ENCODE data around the gene ZNF451.

The ZNF451 gene

GRCh38 chr6:57147955-57148858 is 58.2 kb downstream of the ZNF451 start:
- CTCF ChIA-PET: no interaction called here
- DNase-seq (ENCODE audit: extremely low spot score): no peak
- TF ChIP-seq L3MBTL2 (conservative IDR thresholded peaks at IDR 0.05) (no peak), ELF4 (IDR thresholded peaks at IDR 0.05) (no peak), CTBP1 (IDR thresholded peaks at IDR 0.05; ENCODE audit: borderline replicate concordance) (no peak), FOXA1 (IDR thresholded peaks at IDR 0.05) (no peak), PKNOX1 (IDR thresholded peaks at IDR 0.05) (no peak), NFRKB (IDR thresholded peaks at IDR 0.05) (no peak), ARNT (IDR thresholded peaks at IDR 0.05) (no peak), FOXM1 (IDR thresholded peaks at IDR 0.05; ENCODE audit: borderline replicate concordance) (no peak), SUZ12 (IDR thresholded peaks at IDR 0.05) (no peak), HDGF (IDR thresholded peaks at IDR 0.05; ENCODE audit: borderline replicate concordance) (no peak), LEF1 (IDR thresholded peaks at IDR 0.05; ENCODE audit: borderline replicate concordance) (no peak), TARDBP (IDR thresholded peaks at IDR 0.05) (no peak), SP1 (IDR thresholded peaks at IDR 0.05) (no peak), ZNF384 (IDR thresholded peaks at IDR 0.05) (no peak)
- POLR2A ChIA-PET: no interaction called here

GRCh38 chr6:57158658-57159057 is 68.7 kb downstream of the ZNF451 start:
- CTCF ChIA-PET: interaction anchor here (0.6 kb wide), 2 partner anchors 103 to 869 kb away, joined by 3 to 5 read pairs; no protein-coding TSS in a partner anchor
- no peak for TF ChIP-seq HDGF (IDR thresholded peaks at IDR 0.05; ENCODE audit: borderline replicate concordance)
- TF ChIP-seq BHLHE40 (IDR thresholded peaks at IDR 0.05; ENCODE audit: borderline replicate concordance): no peak
- no peak for TF ChIP-seq ARNT (IDR thresholded peaks at IDR 0.05)
- TF ChIP-seq CTBP1 (IDR thresholded peaks at IDR 0.05; ENCODE audit: borderline replicate concordance): no peak
- TF ChIP-seq SUZ12 (IDR thresholded peaks at IDR 0.05): no peak
- TF ChIP-seq L3MBTL2 (conservative IDR thresholded peaks at IDR 0.05): no peak
- no peak for TF ChIP-seq LEF1 (IDR thresholded peaks at IDR 0.05; ENCODE audit: borderline replicate concordance)
- no peak for TF ChIP-seq FOXA1 (IDR thresholded peaks at IDR 0.05)
- no peak for TF ChIP-seq ELF4 (IDR thresholded peaks at IDR 0.05)
- no peak for DNase-seq (ENCODE audit: extremely low spot score)
- POLR2A ChIA-PET: no interaction called here

- POLR2A ChIA-PET: no interaction called here
- CTCF ChIA-PET: interaction anchor here (0.6 kb wide), 2 partner anchors 103 to 870 kb away, joined by 3 to 5 read pairs; no protein-coding TSS in a partner anchor
- DNase-seq (ENCODE audit: extremely low spot score): no peak
- TF ChIP-seq CTBP1 (IDR thresholded peaks at IDR 0.05; ENCODE audit: borderline replicate concordance): no peak
- TF ChIP-seq SP1 (IDR thresholded peaks at IDR 0.05): no peak
- no peak for TF ChIP-seq FOXM1 (IDR thresholded peaks at IDR 0.05; ENCODE audit: borderline replicate concordance)
- TF ChIP-seq ELF4 (IDR thresholded peaks at IDR 0.05): no peak
- TF ChIP-seq FOXK2 (IDR thresholded peaks at IDR 0.05): no peak
- TF ChIP-seq FOXA1 (IDR thresholded peaks at IDR 0.05): no peak
- TF ChIP-seq ZNF384 (IDR thresholded peaks at IDR 0.05): no peak
- no peak for TF ChIP-seq NFRKB (IDR thresholded peaks at IDR 0.05)
- no peak for TF ChIP-seq SUZ12 (IDR thresholded peaks at IDR 0.05)
- TF ChIP-seq L3MBTL2 (conservative IDR thresholded peaks at IDR 0.05): no peak
- no peak for TF ChIP-seq BHLHE40 (IDR thresholded peaks at IDR 0.05; ENCODE audit: borderline replicate concordance)
- TF ChIP-seq TARDBP (IDR thresholded peaks at IDR 0.05): no peak
- TF ChIP-seq HDGF (IDR thresholded peaks at IDR 0.05; ENCODE audit: borderline replicate concordance): no peak
- no peak for TF ChIP-seq LEF1 (IDR thresholded peaks at IDR 0.05; ENCODE audit: borderline replicate concordance)
- TF ChIP-seq PKNOX1 (IDR thresholded peaks at IDR 0.05): no peak
- no peak for TF ChIP-seq ARNT (IDR thresholded peaks at IDR 0.05)
Measured at GRCh38 chr6:57159127-57159526, 69.1 kb downstream of the ZNF451 start.

GRCh38 chr6:57162028-57162427 is 72.0 kb downstream of the ZNF451 start:
- no peak for DNase-seq (ENCODE audit: extremely low spot score)
- no peak for TF ChIP-seq L3MBTL2 (conservative IDR thresholded peaks at IDR 0.05)
- TF ChIP-seq ELF4 (IDR thresholded peaks at IDR 0.05): no peak
- POLR2A ChIA-PET: no interaction called here
- CTCF ChIA-PET: no interaction called here

- no peak for DNase-seq (ENCODE audit: extremely low spot score)
- CTCF ChIA-PET: no interaction called here
- POLR2A ChIA-PET: no interaction called here
- TF ChIP-seq NFRKB (IDR thresholded peaks at IDR 0.05) (no peak), FOXA1 (IDR thresholded peaks at IDR 0.05) (no peak), BHLHE40 (IDR thresholded peaks at IDR 0.05; ENCODE audit: borderline replicate concordance) (no peak)
Measured at GRCh38 chr6:57162516-57162915, 72.5 kb downstream of the ZNF451 start.

GRCh38 chr6:57163956-57164355 is 74.0 kb downstream of the ZNF451 start:
- ChIA-PET POLR2A (no interaction called here), CTCF (no interaction called here)
- no peak for TF ChIP-seq ELF4 (IDR thresholded peaks at IDR 0.05)
- no peak for TF ChIP-seq ARNT (IDR thresholded peaks at IDR 0.05)
- TF ChIP-seq FOXA1 (IDR thresholded peaks at IDR 0.05): no peak
- TF ChIP-seq PKNOX1 (IDR thresholded peaks at IDR 0.05): no peak
- no peak for TF ChIP-seq CTBP1 (IDR thresholded peaks at IDR 0.05; ENCODE audit: borderline replicate concordance)
- no peak for TF ChIP-seq SP1 (IDR thresholded peaks at IDR 0.05)
- no peak for TF ChIP-seq LEF1 (IDR thresholded peaks at IDR 0.05; ENCODE audit: borderline replicate concordance)
- no peak for TF ChIP-seq NFRKB (IDR thresholded peaks at IDR 0.05)
- no peak for TF ChIP-seq FOXM1 (IDR thresholded peaks at IDR 0.05; ENCODE audit: borderline replicate concordance)
- TF ChIP-seq ZNF384 (IDR thresholded peaks at IDR 0.05): no peak

More at GRCh38 chr6:57163956-57164355, 74.0 kb downstream of the ZNF451 start:
- DNase-seq (ENCODE audit: extremely low spot score): no peak
